HPDE6-E6E7 (cell line): ENCODE data around the gene RDX.
"Not testable (repeated sequence)": the region's sequence is repeated elsewhere in the genome, so short reads cannot be mapped to it uniquely, and the experiment has no call there.

Experiments used
- DNase-seq: peaks from one replicate; pipeline ENCODE4 v3.0.0; 2011; ENCODE audit warnings: missing footprints; ENCODE audit errors: extremely low spot score

The RDX gene

DNA sequence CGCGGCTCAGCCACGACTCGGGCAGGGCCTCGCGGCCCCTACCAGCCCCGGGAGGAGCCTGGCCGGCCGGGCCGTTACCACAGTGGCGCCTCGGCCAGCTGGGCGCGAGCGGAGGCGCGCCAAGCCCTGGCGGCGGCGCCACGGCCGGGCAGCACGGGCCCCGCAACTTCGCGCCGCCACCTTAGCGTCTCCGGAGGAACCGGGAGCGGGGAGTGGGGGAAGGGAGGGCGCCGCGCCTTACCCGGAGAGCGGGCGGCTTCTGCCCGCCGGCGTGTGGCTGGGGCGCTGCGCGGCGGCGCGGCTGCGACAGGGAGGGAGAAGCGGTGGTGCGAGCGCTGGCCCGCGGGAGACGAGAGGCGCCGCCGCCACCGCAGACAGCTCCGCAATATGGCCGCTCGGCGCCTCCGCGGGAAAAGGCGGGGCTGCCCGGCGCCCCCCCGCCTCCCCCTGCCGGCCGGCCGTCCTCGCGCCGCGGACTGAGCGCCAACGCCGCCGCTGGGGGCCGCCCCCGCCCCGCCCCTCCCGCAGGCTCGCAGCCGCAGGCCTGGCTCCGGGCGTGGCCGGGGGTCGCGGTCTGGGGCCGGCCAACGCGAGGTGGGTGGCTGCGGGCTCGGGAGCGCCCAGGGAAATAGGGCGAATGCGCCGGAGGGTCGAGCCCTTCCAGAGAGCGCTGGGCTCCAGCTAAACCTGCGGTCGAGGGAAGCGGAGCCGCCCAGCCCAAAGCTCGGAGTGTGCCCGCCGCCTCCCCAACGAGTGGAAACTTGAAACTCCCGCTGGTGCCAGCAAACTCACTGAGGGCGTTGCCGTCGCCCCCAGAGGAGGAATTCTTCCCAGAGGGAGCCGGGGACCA, at the start of gene RDX:
Gene RDX, minus strand, starts transcription at position 389 of the 850 bp plus-strand sequence. CDS start 16,922 bp downstream, outside the sequence.
- DNase-seq, result peak; percentile 73

- no peak for DNase-seq
Measured at GRCh38 chr11:110345743-110346142, 49.3 kb upstream of the RDX start.

GRCh38 chr11:110340436-110340835, 44.0 kb upstream of the RDX start:
- DNase-seq, result no peak

GRCh38 chr11:110339456-110340250, 43.2 kb upstream of the RDX start:
- no peak for DNase-seq

DNA sequence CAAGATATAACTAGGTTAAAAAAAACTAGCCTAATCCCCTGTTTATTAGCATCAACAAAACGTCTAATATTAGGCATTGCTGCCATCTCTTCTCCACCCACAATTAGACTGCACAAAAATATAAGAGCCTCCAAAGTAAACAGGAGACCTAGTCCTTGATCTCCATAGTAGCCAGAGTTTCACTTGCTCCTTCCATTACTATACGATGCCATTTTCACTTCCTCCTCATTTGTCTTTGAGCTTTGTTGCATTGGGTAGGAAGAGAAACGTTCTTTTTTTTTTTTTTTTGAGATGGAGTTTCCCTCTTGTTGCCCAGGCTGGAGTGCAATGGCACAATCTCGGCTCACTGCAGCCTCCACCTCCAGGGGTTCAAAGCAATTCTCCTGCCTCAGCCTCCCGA, 42.3 kb upstream of the RDX start:
- DNase-seq, result no peak

- DNase-seq, result no peak
Measured at GRCh38 chr11:110337570-110338193, 41.3 kb upstream of the RDX start.

DNA sequence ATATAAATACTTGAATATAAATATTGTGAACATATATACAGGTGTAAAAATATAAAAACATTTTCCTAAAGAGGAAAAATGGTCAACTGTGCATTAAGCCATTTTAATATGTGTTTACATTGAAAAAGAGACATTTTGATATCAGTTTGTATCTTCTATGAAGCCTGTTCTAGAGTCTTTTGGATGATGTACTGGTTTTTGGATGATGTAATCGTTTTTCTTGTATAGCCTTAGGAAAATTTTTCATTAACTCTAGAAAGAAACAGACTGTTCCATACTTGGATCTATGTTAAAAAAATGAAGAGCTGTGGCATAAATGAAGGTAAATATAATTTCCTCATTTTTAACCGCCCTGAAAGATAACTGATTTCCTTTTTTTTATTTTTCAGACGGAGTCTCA, 39.6 kb upstream of the RDX start:
- DNase-seq, result no peak

DNA sequence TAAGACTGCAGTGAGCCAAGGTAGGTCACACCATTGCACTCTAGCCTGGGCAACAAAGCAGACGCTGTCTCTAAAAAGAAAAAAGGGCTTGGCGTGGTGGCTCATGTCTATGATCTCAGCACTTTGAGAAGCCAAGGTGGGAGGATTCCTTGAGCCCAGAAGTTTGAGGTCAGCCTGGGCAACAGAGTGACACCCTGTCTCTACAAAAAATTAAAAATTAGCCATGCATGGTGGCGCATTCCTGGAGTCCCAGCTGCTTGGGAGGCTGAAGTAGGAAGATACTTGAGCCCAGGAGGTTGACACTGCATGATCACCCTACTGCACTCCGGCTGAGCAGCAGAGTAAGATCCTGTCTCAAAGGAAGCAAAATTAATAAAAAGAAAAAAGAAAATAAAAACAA, 38.9 kb upstream of the RDX start:
- no peak for DNase-seq

GRCh38 chr11:110331626-110332025, 35.2 kb upstream of the RDX start:
- DNase-seq, result no peak

GRCh38 chr11:110329445-110329844, 33.0 kb upstream of the RDX start:
- DNase-seq, result no peak

DNA sequence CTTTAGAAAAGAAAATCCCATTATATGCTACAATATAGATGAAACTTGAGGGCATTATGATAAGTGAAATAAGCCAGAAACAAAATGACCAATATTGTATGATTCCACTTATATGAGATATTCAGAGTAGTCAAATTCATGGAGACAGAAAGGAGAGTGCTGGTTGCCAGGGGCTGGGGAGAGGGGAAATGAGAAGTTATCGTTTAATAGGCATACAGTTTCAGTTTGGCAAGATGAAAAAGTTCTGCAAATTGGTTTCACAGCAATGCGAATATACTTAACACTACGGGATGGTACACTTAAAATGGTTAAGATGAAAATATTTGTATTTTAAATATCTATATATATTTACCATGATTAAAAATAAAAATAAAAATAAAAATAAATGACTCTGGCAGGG, 31.1 kb upstream of the RDX start:
- DNase-seq, result no peak

- DNase-seq, result no peak
Measured at GRCh38 chr11:110323786-110324185, 27.4 kb upstream of the RDX start.

DNA sequence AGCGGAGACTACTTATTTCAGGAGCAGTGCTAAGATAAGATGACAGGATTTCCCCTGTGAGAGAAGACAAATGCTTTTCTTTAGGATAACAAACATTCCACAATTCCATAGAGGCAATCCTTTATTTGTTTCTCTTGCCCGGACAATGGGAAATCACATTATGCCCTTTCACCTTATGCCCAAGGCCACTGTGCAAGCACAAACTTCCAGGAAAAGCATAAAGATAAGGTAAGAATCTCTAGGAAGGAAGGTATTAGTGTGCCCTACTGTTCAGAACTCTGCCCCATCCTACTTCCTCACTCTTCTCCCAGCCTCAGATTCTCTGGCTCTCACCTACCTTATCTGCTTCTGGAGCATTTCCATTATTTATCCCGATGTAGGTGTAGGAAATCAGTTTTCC, 23.1 kb upstream of the RDX start:
- no peak for DNase-seq

GRCh38 chr11:110318638-110319404, 22.4 kb upstream of the RDX start:
- DNase-seq, result no peak

GRCh38 chr11:110317516-110317932, 21.1 kb upstream of the RDX start:
- no peak for DNase-seq

GRCh38 chr11:110314366-110315095, 18.1 kb upstream of the RDX start:
- DNase-seq, result no peak

- no peak for DNase-seq
Measured at GRCh38 chr11:110312670-110313069, 16.3 kb upstream of the RDX start.

DNA sequence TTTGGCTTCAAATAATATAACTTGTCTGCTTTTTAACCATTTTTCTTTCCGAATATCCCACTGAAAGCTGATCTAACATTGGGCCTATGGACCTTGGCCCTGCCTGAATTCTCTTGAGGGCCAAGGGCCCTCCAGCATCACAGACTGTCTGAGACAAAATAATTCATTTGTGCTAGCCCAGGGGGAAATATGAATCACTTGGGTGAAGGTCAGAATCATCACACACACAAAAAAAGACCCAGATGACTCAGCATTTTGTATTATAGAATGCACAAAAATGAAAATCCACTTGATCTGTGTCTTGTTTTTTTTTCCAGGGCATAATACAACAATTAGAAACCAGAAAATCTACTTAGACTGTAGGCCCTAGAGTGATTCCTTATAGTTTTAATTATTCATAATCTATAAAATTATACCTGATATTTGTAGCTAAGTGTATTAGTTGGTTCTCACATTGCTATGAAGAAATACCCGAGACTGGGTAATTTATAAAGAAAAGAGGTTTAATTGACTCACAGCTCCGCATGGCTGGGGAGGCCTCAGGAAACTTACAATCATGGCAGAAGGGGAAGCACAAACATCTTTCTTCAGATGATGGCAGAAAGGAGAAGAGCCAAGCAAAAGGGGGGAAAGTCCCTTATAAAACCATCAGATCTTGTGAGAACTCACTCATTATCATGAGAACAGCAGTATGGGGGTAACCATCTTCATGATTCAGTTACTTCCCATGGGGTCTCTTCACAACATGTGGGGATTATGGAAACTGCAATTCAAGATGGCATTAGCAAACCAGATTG, 15.6 kb upstream of the RDX start:
- no peak for DNase-seq

GRCh38 chr11:110308071-110308470, 11.7 kb upstream of the RDX start:
- no peak for DNase-seq

DNA sequence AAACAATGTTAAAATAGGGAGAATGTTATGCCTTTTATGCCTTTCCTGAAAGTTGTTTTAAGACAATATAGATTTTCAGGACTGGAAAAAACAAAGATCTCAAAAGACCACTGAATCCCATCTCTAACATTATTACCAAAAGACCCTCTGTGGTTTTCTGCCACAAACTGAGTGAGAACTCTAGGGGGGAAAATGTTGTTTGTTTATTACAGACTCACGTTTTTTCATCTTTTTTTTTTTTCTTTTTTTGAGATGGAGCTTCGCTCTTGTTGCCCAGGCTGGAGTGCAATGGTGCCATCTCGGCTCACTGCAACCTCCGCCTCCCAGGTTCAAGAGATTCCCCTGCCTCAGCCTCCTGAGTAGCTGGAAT, 9.6 kb upstream of the RDX start:
- DNase-seq, result not testable (repeated sequence)
